KBM-7 (cell line): ENCODE data around the gene TENM4.

ENCODE experiments used
- DNase-seq: peaks from one replicate; pipeline ENCODE4 v3.0.0-alpha.2; 2015
- in situ Hi-C: fragments of 300-500 bp; cut with MboI; formaldehyde crosslinking; loops from 2 replicates; pipeline ENCODE4 v1.14.3; 2020; ENCODE audit warnings: low sequenced_read_pairs, low pct_unique_long_range_greater_than_20kb, mixed read lengths

The TENM4 gene

DNA sequence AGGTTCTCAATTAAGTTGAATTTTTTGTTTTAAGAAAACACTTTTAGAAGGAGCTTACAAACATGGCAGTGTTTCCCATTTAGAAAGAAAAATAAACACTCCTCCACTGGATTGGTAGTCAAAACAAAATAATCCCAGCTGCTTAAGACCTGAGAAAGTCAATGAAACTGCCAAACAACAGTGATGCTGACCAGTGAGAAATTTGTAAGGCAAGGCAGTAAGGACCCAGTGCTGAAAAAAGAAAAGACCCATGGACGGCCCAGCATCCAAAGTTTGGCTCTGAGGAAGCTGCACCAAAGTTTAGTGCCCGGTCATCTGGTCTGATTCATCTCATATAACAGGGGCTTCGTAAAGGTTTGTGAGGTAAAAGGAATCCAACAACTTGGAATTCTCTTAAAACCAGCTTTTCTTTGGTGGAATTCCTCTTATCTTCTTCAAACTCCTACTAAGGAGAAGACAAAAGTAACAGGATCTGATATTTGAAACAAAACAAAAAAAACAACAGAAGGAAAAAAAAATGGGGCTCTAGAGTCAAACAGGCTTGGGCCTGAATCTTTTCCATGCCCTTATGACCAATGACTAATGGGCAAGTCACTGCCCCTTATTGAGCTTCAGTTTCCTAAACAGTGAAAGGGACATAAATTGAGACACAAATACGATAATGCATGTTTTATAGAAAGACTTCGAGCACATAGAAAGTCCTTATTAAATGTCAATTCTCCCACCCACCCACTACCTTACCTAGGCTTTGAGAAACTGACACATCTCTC lies 483.2 kb downstream of the TENM4 start:
- in situ Hi-C loops: no loop called here
- no peak for DNase-seq

DNA sequence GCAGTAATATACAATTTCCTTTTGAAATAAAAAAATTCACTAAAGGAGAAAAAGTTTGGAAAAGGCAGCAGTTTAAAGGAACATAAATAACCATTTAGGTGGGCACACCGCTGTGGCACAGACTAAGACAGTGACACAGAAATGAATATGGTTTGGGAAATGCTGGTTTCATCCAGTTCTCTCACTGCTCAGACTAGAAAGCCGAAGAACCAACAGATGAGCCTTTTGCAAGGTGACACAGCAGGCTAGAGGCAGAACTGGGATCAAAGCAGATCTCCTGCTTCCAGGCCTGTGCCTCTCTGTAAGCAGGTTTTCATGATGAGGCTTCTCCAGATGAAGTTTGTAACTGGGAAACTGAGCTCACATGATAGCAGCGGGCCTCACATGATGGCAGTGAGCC lies 486.1 kb downstream of the TENM4 start:
- DNase-seq: no peak
- in situ Hi-C loops: no loop called here

GRCh38 chr11:78954261-78954660 lies 486.6 kb downstream of the TENM4 start:
- in situ Hi-C loops: no loop called here
- no peak for DNase-seq

DNA sequence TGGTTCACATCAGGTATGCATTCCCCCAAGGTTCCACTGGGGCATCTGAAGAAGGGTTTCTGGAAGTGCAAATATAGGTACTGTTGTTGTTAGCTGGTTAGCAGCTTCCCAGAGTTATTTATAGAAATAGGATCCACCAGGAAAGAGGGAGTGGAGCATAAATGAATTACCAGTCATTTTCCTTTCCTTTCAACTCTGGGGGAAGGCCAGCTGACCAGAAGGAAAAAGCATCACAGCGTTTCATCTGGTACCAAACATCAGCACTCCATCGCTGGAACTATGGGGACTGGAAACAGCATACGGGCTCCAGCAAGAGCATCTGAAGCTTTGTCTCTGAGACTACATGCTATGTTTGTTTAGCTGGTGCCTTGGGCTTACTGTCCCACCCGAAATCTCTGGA lies 487.9 kb downstream of the TENM4 start:
- DNase-seq: no peak

DNA sequence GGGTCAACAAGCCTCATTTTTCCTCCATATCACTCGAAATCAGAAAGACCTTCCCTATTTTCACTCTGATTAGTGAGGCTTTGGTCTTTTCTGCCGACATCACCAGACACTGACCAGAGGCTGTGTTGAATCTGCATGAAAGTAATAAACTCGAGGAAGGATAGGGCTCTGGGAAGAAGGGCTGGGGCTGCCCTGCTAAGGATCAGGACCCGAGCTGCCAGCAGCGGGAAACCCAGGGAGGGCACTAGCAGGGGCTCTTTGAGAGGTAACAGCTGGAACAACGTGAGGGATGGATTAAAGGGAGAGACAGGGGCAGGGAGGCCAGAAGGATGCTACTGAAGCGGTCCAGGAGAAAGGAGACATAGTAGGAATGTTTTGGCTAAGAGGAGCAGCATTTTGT lies 488.7 kb downstream of the TENM4 start:
- in situ Hi-C loops: no loop called here
- no peak for DNase-seq

More for the DNA sequence above, 487.9 kb downstream of the TENM4 start:
- in situ Hi-C loops: no loop called here

GRCh38 chr11:78949976-78950690 lies 490.7 kb downstream of the TENM4 start:
- in situ Hi-C loops: no loop called here
- no peak for DNase-seq

DNA sequence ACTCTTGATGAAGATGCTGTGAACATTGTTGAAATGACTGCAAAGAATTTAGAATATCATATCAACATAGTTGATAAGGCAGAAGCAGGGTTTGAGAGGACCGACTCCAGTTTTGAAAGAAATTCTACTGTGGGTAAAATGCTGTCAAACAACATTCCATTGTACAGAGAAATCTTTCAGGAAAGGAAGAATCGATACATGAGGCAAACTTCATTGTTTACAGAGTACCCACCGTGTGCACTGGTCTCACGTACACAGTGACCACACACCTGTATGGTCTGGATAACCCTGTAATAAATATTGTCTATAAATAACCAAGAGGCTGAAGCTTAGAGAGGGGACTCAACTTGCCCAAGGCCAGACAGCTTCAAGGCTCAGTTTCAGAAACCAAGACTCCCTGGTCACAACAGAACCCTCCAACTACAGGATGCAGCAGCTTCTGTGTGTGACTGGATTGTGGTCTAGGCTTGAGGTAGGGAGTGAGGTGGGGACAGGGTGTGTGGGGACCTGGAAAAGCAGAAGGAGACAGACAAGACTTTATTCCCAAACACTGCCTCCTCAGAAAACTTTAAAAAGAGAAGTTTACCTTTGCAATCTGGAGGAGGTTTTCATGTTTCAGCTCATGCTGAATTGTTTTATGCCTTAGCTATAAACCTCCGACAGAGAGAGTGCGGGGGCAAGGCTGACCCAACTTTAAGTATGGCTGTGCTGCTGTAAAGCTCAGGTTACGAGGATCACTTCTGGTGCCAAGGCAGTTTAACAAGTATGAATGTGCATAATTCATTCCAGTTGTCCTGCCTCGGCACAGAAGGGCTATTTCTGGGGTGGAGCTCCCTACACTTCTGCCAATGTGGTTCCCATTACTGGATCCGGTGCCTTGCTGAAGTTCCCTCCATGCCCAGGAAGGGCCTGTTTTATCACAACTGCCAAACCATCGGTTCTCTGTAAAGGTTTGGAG lies 493.6 kb downstream of the TENM4 start:
- no peak for DNase-seq
- in situ Hi-C loops: no loop called here

DNA sequence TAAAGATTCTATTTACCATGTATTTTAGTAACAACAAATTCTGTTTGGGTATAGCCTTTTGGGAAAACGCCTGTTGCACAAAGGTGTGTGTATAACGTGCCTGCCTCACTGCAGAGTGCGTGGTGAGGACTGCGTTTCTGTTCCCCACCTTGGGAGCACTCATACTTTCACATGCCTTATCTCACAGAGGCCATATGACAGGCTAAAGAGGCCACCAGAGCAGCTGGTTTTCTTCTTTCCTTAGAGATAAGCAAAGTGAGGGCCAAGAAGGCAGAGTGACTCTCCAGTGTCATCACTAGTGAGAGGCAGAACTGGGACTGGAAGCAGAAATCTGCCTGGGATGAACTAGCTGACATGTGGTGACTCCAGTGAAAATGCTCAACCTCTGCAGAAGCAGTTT lies 497.0 kb downstream of the TENM4 start:
- no peak for DNase-seq
- in situ Hi-C loops: no loop called here

GRCh38 chr11:78943154-78943553 lies 497.7 kb downstream of the TENM4 start:
- in situ Hi-C loops: no loop called here

DNA sequence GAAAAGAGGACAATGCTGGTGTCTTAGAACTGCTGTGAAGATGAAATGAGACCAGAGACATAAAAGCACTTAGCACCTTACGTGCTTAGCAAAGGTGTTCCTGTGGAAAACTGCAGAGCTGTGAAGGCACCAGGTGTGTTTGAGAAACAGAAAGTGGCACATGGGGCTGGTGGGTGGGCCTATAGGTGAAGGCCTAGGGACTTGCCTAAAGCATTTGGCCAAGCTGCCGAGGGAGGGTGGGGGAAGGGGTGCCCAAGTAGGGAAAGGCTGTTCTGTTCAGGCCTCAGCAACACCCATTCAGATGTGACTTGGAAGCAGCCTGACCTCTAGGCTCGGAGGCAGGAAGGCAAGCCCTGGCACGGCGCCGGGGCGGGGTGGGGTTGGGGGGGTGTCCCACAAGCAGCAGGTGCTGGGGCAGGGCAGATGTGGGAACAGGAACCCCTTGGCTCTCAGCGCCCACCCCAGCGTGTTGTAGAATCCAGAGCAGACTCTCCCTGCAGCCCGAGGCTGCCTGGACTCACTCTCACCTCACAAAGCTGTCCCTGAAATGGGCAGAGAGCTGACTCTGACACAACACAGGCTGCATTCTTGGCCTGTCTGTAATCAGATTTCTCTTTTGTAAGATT lies 499.5 kb downstream of the TENM4 start:
- no peak for DNase-seq
- in situ Hi-C loops: no loop called here

More at GRCh38 chr11:78943154-78943553, 497.7 kb downstream of the TENM4 start:
- no peak for DNase-seq

DNA sequence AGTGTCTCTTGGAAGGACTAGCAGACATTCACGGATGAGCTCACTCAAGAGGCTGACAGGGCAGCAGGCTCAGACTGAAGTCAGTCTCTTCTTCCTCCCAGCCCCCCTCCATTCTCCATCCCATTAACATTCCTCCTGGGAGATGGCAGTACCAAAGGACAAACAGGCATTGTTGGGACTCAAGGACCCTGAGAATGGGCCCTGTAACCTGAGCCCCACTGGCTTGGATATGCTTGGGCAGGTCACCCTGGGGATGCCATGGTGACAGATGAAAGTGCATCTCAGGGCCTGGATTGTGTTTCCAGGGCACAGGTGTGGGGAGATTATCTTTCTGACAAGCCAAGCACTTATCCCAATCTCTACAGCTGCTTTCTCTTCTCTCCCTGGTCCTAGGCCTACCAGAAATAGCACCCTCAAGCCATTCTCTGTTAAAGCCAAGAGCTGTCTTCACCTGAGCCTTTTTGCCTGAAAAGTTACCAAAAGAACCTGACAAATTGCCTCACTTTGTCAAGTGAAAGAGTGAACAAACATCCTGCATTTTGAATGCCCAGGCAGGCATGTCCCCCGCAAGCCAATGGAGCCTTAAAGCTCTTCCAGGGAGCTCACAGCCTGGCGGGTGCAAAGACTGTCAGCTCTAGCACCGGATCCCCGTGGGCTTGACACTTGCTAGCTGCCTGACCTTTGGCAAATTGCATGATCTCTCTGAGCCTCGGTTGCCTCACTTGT lies 500.2 kb downstream of the TENM4 start:
- no peak for DNase-seq
- in situ Hi-C loops: no loop called here

- in situ Hi-C loops: no loop called here
- DNase-seq: no peak
Measured at GRCh38 chr11:78938971-78939370, 501.9 kb downstream of the TENM4 start.

DNA sequence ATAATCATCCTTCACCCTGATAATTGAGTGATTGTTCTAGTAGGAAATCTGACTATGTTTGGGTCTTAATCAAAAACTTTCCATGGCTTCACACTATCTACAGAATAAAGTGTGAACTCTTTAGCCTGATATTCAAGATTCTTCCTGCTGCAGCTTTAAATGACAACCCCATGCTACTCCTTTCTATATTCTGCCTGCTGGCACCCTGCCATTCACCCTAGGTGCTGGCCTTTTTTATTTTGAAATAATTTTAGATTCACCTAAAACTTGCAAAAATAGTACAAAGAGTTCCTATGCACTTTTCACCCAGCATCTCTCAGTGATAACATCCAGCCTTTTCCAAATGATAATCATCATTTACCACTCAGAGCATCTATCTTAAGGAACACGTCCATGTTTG lies 502.8 kb downstream of the TENM4 start:
- in situ Hi-C loops: no loop called here
- no peak for DNase-seq

DNA sequence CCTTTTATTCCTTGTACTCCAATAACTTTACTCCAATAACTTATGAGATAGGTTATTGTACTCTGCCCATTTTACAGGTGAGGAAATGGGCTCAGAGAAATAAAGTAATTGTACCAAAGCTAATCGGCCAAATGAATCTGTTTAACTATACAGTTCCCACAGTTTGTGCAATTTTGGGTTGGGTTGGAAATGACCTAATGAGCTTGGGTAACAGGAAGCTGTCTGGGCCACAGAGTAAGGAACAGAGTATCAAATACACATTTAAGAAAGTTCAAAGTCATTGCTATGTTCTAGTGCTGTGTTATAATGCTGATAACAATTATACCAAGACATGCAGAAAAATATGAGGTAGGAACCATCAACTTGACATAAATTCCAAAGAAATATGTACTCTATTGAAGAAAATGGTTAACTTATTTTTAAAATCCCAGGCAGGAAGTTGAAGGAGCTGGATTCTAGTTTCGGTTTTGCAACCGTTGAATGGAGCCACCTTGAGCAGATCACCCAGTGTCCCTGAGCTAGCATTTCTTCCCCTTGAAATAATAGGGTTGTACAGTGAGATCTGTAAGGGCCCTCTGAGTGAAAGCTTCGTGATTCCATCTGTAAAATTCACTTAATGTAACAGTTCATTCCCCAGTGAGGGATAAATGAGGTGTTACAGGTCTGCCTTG lies 505.3 kb downstream of the TENM4 start:
- in situ Hi-C loops: no loop called here

GRCh38 chr11:78933350-78933749 lies 507.5 kb downstream of the TENM4 start:
- DNase-seq: no peak
- in situ Hi-C loops: no loop called here

More for the DNA sequence above, 505.3 kb downstream of the TENM4 start:
- no peak for DNase-seq

- DNase-seq: no peak
- in situ Hi-C loops: no loop called here
Measured at GRCh38 chr11:78932757-78933156, 508.1 kb downstream of the TENM4 start.

GRCh38 chr11:78931891-78932290 lies 508.9 kb downstream of the TENM4 start:
- no peak for DNase-seq
- in situ Hi-C loops: no loop called here
